ENCODE measurements around the gene GAB2. TPM values are rescaled to one million over a fixed set of nuclear protein-coding genes. Genes with fewer than 3 reads are reported as not detected.
"Not testable (repeated sequence)": the region's sequence is repeated elsewhere in the genome, so short reads cannot be mapped to it uniquely, and the experiment has no call there.

The GAB2 gene, protein sequence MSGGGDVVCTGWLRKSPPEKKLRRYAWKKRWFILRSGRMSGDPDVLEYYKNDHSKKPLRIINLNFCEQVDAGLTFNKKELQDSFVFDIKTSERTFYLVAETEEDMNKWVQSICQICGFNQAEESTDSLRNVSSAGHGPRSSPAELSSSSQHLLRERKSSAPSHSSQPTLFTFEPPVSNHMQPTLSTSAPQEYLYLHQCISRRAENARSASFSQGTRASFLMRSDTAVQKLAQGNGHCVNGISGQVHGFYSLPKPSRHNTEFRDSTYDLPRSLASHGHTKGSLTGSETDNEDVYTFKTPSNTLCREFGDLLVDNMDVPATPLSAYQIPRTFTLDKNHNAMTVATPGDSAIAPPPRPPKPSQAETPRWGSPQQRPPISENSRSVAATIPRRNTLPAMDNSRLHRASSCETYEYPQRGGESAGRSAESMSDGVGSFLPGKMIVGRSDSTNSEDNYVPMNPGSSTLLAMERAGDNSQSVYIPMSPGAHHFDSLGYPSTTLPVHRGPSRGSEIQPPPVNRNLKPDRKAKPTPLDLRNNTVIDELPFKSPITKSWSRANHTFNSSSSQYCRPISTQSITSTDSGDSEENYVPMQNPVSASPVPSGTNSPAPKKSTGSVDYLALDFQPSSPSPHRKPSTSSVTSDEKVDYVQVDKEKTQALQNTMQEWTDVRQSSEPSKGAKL
- 10.6 and 12.7 TPM in 2 replicates for total RNA-seq (2022)
- Bru-seq, nascent RNA, result percentile 60 among the genes with signal in this experiment
- percentile 51 among the genes with signal in this experiment for BruChase-seq, experiment 1, labeled RNA remaining after a 6-hour chase
- BruChase-seq, experiment 2, labeled RNA remaining after a 2-hour chase, result percentile 51 among the genes with signal in this experiment
- long read RNA-seq, partial matches to known transcripts, result 0 of 2 reads
- long read RNA-seq, other reads (novel, unspliced or antisense), result 2 of 2 reads

DNA sequence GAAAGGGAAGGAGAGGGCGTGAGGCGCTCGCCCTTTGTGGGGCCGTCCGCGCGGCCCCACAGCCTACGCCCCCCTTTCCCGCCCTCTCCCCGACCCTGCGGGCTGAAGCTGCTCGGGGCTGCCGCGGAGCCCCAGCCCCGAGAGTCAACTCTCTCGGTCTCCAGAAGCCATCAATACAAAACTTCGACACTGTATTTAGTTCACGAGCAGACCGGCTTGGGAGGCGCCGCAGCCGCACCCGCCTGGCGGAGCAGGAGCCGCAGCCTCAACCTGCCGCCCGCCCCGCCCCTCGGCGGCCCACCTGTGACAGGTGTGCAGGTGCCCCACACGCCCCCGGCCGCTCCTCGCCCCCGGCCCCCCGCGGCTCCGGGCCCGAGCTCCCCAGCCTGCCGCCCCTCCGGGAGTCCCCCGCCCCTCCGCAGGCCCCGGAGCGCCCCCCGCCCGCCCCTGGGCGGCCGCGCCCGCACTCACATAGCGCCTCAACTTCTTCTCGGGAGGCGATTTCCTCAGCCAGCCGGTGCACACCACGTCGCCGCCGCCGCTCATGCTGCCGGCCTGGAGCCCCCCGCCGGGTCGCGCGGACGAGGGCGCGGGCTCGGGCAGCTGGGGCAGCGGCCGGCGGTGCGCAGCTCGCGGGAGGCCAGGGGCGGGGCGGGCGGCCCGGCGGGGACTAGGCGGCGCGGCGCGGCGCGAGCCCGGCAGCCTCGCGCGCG lies at the start of gene GAB2:
GAB2 (minus strand) TSS at position 646 of the 713 bp plus-strand sequence; CDS start at position 546, 100 bp downstream.
- Mint-ChIP-seq H3K36me3 (ENCODE audit: insufficient read depth, unreplicated experiment) (peaks cover 21% of the 10 kb centered on the region), H3K9me3 (ENCODE audit: low read depth, unreplicated experiment) (no peaks in the 10 kb centered on the region), H3K27me3 (ENCODE audit: unreplicated experiment) (peaks cover 7% of the 10 kb centered on the region), H3K4me3 (ENCODE audit: low read depth, unreplicated experiment) (peak within 1 kb of the TSS; percentile 93), H3K4me1 (ENCODE audit: low read depth, unreplicated experiment) (peaks cover 42% of the 10 kb centered on the region), H3K27ac (ENCODE audit: unreplicated experiment) (peak within 1 kb of the TSS; percentile 73)
- CTCF ChIA-PET, result interaction anchor here (0.7 to 2.3 kb wide), 4 partner anchors 9 to 225 kb away, joined by 3 to 8 read pairs (median 6); no protein-coding TSS in a partner anchor
- BruUV-seq (replicated peaks), result no TSS peak
- DNase-seq, result peak; percentile 50
- intact Hi-C loops (cut with micrococcal nuclease; ENCODE audit: unreplicated experiment), result loop anchor here (5.0 kb wide), 1 partner anchor 145 kb away; no protein-coding TSS in a partner anchor
- TF ChIP-seq, protein P1, sequence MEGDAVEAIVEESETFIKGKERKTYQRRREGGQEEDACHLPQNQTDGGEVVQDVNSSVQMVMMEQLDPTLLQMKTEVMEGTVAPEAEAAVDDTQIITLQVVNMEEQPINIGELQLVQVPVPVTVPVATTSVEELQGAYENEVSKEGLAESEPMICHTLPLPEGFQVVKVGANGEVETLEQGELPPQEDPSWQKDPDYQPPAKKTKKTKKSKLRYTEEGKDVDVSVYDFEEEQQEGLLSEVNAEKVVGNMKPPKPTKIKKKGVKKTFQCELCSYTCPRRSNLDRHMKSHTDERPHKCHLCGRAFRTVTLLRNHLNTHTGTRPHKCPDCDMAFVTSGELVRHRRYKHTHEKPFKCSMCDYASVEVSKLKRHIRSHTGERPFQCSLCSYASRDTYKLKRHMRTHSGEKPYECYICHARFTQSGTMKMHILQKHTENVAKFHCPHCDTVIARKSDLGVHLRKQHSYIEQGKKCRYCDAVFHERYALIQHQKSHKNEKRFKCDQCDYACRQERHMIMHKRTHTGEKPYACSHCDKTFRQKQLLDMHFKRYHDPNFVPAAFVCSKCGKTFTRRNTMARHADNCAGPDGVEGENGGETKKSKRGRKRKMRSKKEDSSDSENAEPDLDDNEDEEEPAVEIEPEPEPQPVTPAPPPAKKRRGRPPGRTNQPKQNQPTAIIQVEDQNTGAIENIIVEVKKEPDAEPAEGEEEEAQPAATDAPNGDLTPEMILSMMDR (IDR thresholded peaks at IDR 0.05; ENCODE audit: unreplicated experiment), result no peak

DNA sequence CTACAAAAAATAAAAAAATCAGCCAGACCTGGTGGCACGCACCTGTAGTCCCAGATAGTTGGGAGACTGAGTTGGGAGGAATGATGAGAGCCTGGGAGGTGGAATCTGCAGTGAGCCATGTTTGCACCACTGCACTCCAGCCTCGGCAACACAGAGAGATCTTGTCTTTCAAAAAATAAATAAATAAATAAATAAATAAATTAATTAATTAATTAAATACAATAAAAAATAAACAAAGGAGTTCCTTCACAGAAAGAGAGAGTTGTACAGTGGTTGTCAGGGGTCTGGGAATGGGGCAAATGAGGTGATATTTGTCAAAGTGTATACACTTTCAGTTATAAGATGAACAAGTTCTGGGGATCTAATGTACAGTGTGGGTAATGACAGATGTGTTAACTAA lies 49.8 kb upstream of the GAB2 start:
- Mint-ChIP-seq H3K4me3 (ENCODE audit: low read depth, unreplicated experiment) (no peak overlapping the region), H3K27ac (ENCODE audit: unreplicated experiment) (no peak overlapping the region), H3K27me3 (ENCODE audit: unreplicated experiment) (no peaks in the 10 kb centered on the region), H3K4me1 (ENCODE audit: low read depth, unreplicated experiment) (no peaks in the 10 kb centered on the region), H3K36me3 (ENCODE audit: insufficient read depth, unreplicated experiment) (no peaks in the 10 kb centered on the region), H3K9me3 (ENCODE audit: low read depth, unreplicated experiment) (no peaks in the 10 kb centered on the region)
- TF ChIP-seq, protein P1 (IDR thresholded peaks at IDR 0.05; ENCODE audit: unreplicated experiment), result no peak
- CTCF ChIA-PET, result no interaction called here
- no TSS peak for BruUV-seq (replicated peaks)
- intact Hi-C loops (cut with micrococcal nuclease; ENCODE audit: unreplicated experiment), result no loop called here
- DNase-seq, result no peak

DNA sequence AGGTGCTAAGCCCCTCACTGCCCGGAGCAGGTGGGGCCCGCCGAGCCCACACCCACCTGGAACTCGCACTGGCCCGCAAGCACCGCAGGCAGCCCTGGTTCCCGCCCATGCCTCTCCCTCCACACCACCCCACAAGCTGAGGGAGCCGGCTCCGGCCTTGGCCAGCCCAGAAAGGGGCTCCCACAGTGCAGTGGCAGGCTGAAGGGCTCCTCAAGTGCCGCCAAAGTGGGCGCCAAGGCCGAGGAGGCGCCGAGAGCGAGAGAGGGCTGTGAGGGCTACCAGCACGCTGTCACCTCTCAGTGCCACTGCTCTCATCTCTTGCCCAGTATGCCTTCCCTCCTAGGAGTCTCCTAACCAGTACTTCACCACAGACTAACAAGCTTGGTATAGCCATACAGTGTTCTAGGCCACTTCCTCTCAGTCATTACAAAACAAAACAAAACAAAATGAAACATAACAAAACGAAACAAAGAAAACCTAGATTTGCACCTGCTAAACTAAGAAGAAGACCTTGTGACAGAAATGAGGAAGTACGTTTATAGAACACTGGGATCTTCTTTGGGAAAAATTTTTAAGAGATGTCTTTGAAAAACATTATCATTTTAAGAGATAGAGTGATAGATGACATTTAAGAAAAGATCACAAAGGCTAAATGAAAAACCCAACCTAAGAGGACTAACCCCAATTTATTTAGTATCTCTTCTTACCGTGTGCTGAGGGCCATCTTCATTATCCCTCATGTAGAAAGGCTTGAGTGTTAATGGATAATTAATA lies 47.7 kb upstream of the GAB2 start:
- TF ChIP-seq, protein P1 (IDR thresholded peaks at IDR 0.05; ENCODE audit: unreplicated experiment), result no peak
- no peak for DNase-seq
- H3K4me3 Mint-ChIP-seq (ENCODE audit: low read depth, unreplicated experiment), result no peak overlapping the region
- intact Hi-C loops (cut with micrococcal nuclease; ENCODE audit: unreplicated experiment), result no loop called here
- CTCF ChIA-PET, result no interaction called here
- no peaks in the 10 kb centered on the region for H3K36me3 Mint-ChIP-seq (ENCODE audit: insufficient read depth, unreplicated experiment)
- no peak overlapping the region for H3K27ac Mint-ChIP-seq (ENCODE audit: unreplicated experiment)
- no peaks in the 10 kb centered on the region for H3K27me3 Mint-ChIP-seq (ENCODE audit: unreplicated experiment)
- no peaks in the 10 kb centered on the region for H3K9me3 Mint-ChIP-seq (ENCODE audit: low read depth, unreplicated experiment)
- H3K4me1 Mint-ChIP-seq (ENCODE audit: low read depth, unreplicated experiment), result no peaks in the 10 kb centered on the region
- BruUV-seq (replicated peaks), result no TSS peak

DNA sequence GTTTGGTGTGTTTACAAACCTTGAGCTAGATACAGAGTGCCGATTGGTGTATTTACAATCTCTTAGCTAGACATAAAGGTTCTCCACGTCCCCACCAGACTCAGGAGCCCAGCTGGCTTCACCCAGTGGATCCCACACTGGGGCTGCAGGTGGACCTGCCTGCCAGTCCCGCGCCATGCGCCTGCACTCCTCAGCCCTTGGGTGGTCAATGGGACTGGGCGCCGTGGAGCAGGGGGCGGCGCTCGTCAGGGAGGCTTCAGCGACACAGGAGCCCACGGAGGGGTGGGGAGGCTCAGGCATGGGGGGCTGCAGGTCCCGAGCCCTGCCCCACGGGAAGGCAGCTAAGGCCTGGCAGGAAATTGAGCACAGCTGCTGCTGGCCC lies 47.2 kb upstream of the GAB2 start:
- H3K9me3 Mint-ChIP-seq (ENCODE audit: low read depth, unreplicated experiment); BruUV-seq (replicated peaks); H3K36me3 Mint-ChIP-seq (ENCODE audit: insufficient read depth, unreplicated experiment); H3K4me1 Mint-ChIP-seq (ENCODE audit: low read depth, unreplicated experiment); DNase-seq; H3K27me3 Mint-ChIP-seq (ENCODE audit: unreplicated experiment); H3K4me3 Mint-ChIP-seq (ENCODE audit: low read depth, unreplicated experiment); intact Hi-C loops (cut with micrococcal nuclease; ENCODE audit: unreplicated experiment); H3K27ac Mint-ChIP-seq (ENCODE audit: unreplicated experiment); CTCF ChIA-PET: not testable (repeated sequence)

Measured in Calu3 (cell line).